K562 (cell line): ENCODE results near the gene ANKRD44. TPM values are rescaled to one million over a fixed set of nuclear protein-coding genes. Genes with fewer than 3 reads are reported as not detected.
A peak's percentile ranks its signal among the peaks of the same experiment; 100 is the strongest.

Experiments
- ELF4 ChIP-seq: fragments of 450-650 bp; formaldehyde crosslinking; IDR thresholded peaks from 2 replicates; pipeline ENCODE4 v1.4.0; 2022; ENCODE audit warnings: missing genetic modification characterization
- EP300 ChIP-seq: IDR thresholded peaks from 2 replicates; pipeline ENCODE4 v1.6.1; 2012; ENCODE audit warnings: low read length, improper control_type of control experiment
- MIER1 ChIP-seq: fragments of 450-650 bp; IDR thresholded peaks from 2 replicates; pipeline ENCODE4 v1.6.1; 2016; ENCODE audit warnings: antibody characterized with exemption, mild to moderate bottlenecking, low read depth
- MXI1 ChIP-seq: IDR thresholded peaks from 2 replicates; pipeline ENCODE4 v1.6.1; 2011; ENCODE audit warnings: low read depth, mild to moderate bottlenecking, improper control_type of control experiment, low read length
- NR3C1 ChIP-seq: sonication (generic); formaldehyde crosslinking; IDR thresholded peaks from 2 replicates; pipeline ENCODE4 v1.8.1; 2022; ENCODE audit warnings: missing genetic modification reagents
- NR4A1 ChIP-seq, 2 experiments: fragments of 250-450 bp in 1 of 2; fragments of 450-650 bp in 1 of 2; sonication (Bioruptor Pico) in 1 of 2; IDR thresholded peaks; 2 replicates each; pipeline versions ENCODE4 v1.4.0 to v1.6.1; 2016 to 2020; ENCODE audit warnings: mild to moderate bottlenecking in 2 of 2, missing compliant biosample characterization in 1 of 2, missing genetic modification characterization in 1 of 2, moderate library complexity in 1 of 2
- THRAP3 ChIP-seq: fragments of 450-650 bp; IDR thresholded peaks from 2 replicates; pipeline ENCODE4 v1.6.1; 2016; ENCODE audit warnings: mild to moderate bottlenecking, inconsistent platforms, borderline replicate concordance
- XRCC5 ChIP-seq: fragments of 200-400 bp; formaldehyde crosslinking; IDR thresholded peaks from 2 replicates; pipeline ENCODE4 v1.6.1; 2017; ENCODE audit warnings: low read depth, mild to moderate bottlenecking, low read length
- ZFP36 ChIP-seq: fragments of 150-350 bp; IDR thresholded peaks from 2 replicates; pipeline ENCODE4 v1.6.1; 2018; ENCODE audit warnings: low read length, low read depth; ENCODE audit not compliant: partially characterized antibody
- ZNF436 ChIP-seq: fragments of 250-450, 450-650 bp; sonication (Bioruptor Pico); formaldehyde crosslinking; IDR thresholded peaks from 2 replicates; pipeline ENCODE4 v1.7.0; 2020; ENCODE audit warnings: mild to moderate bottlenecking
- polyA plus RNA-seq, 8 experiments: library from polyadenylated mRNA; depleted of rRNA in 4 of 8; stranded (reverse) in 5 of 8; unstranded in 3 of 8; fragments of >200 nt; fragmentation: Nextera tagmentation in 2 of 8; fragmentation: Illumina TruSeq in 1 of 8; extraction: Ambion mirVana in 2 of 8; extraction: Trizol in 1 of 8; gene quantifications; 2 replicates each; pipeline versions ENCODE4 v1.2.1 to v1.2.3, GENCODE V29; 2011 to 2014; ENCODE audit warnings: inconsistent platforms in 1 of 8, missing spikeins in 1 of 8
- total RNA-seq, 7 experiments: library from RNA; depleted of rRNA in 6 of 7; stranded (reverse); fragments of >200 nt in 6 of 7; fragmentation: Illumina TruSeq in 2 of 7; extraction: Trizol in 2 of 7; gene quantifications; 2 replicates each; pipeline versions ENCODE4 v1.2.1 to v1.2.3, GENCODE V29; 2011 to 2021; ENCODE audit warnings: low replicate concordance in 1 of 7
- TF ChIP-seq, protein P1 (sequence below), 2 experiments: fragments of 200-800 bp in 1 of 2; sonication (Bioruptor generic) in 1 of 2; sonication (generic) in 1 of 2; formaldehyde crosslinking in 1 of 2; IDR thresholded peaks in 1 of 2; conservative IDR thresholded peaks in 1 of 2; 2 replicates each; pipeline versions ENCODE4 v1.5.0 to v1.6.1; 2016 to 2020; ENCODE audit warnings: missing compliant biosample characterization in 1 of 2, missing genetic modification characterization in 1 of 2, missing genetic modification reagents in 1 of 2
- TF ChIP-seq, protein P2 (sequence below): IDR thresholded peaks from 2 replicates; pipeline ENCODE4 v1.6.1; 2011; ENCODE audit warnings: borderline replicate concordance, low read depth, mild to moderate bottlenecking, moderate library complexity, low read length; ENCODE audit not compliant: insufficient read depth, poor library complexity, severe bottlenecking

The ANKRD44 gene
- total and polyA plus RNA-seq, 9 of the 15 experiments (the other 6 are each of a cell fraction or from before 2014, with no cell fraction given) = 0.03 to 0.64 (median 0.07) TPM; not detected in 3

DNA sequence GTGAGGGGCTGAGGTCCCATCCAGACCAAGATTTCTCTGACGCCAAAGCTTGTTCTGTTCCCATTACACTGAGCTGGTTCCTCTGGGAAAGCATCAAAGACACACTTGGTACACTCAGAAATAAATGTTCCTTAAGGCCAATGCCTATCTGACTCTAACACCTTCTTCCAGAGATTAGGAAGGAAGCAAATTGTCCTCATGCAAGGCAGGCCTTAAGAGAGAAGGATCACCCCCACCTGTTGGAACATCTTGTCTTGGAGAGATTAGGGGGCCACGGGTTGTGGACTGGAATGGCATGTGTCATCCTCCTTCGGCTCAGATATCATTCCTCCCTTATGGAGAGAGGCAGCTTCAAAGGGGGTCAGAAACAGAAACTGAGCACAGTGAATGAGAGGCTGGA lies 100.2 kb downstream of the ANKRD44 start (continued):
- TF ChIP-seq, protein P1, sequence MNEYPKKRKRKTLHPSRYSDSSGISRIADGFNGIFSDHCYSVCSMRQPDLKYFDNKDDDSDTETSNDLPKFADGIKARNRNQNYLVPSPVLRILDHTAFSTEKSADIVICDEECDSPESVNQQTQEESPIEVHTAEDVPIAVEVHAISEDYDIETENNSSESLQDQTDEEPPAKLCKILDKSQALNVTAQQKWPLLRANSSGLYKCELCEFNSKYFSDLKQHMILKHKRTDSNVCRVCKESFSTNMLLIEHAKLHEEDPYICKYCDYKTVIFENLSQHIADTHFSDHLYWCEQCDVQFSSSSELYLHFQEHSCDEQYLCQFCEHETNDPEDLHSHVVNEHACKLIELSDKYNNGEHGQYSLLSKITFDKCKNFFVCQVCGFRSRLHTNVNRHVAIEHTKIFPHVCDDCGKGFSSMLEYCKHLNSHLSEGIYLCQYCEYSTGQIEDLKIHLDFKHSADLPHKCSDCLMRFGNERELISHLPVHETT (CRISPR knock-in tag; conservative IDR thresholded peaks at IDR 0.05 in 1 of 2, IDR thresholded peaks at IDR 0.05 in 1 of 2) = no peak
- TF ChIP-seq NR3C1 (CRISPR knock-in tag) (no peak), ZNF436 (no peak), MIER1 (no peak), ELF4 (CRISPR knock-in tag) (no peak), THRAP3 (no peak), EP300 (peak; percentile 45), NR4A1 (CRISPR knock-in tag; IDR thresholded peaks at IDR 0.05) (no peak), NR4A1 (tag; IDR thresholded peaks at IDR 0.05) (no peak), MXI1 (no peak), ZFP36 (no peak), XRCC5 (no peak)
- TF ChIP-seq, protein P2, sequence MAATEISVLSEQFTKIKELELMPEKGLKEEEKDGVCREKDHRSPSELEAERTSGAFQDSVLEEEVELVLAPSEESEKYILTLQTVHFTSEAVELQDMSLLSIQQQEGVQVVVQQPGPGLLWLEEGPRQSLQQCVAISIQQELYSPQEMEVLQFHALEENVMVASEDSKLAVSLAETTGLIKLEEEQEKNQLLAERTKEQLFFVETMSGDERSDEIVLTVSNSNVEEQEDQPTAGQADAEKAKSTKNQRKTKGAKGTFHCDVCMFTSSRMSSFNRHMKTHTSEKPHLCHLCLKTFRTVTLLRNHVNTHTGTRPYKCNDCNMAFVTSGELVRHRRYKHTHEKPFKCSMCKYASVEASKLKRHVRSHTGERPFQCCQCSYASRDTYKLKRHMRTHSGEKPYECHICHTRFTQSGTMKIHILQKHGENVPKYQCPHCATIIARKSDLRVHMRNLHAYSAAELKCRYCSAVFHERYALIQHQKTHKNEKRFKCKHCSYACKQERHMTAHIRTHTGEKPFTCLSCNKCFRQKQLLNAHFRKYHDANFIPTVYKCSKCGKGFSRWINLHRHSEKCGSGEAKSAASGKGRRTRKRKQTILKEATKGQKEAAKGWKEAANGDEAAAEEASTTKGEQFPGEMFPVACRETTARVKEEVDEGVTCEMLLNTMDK = no peak
- TF ChIP-seq, all 486 proteins: peak for 18
